Esophagus muscularis mucosa (tissue), 4 donors: ENCODE measurements around the gene TMEM131L. TPM values are rescaled to one million over a fixed set of nuclear protein-coding genes. Genes with fewer than 3 reads are reported as not detected.

Experiments used
- DNase-seq: peaks from one replicate; pipeline ENCODE4 v3.0.0-alpha.2; 2017; ENCODE audit errors: extremely low spot score
- H3K27ac ChIP-seq, 4 donors: fragments of 200-600 bp; sonication (generic); replicated peaks in 1 of 4; 1 replicate in 3 of 4; 2 replicates in 1 of 4; pipeline ENCODE4 v1.5.1; 2016 to 2019; ENCODE audit warnings: mild to moderate bottlenecking in 1 of 4
- H3K27me3 ChIP-seq, 4 donors: fragments of 200-600 bp; sonication (generic); one replicate each; pipeline versions ENCODE4 v1.5.1 to v1.6.0; 2016 to 2019
- H3K36me3 ChIP-seq, 4 donors: fragments of 200-600 bp; sonication (generic); one replicate each; pipeline ENCODE4 v1.5.1; 2016 to 2019
- H3K4me1 ChIP-seq, 4 donors: fragments of 200-600 bp; sonication (generic); one replicate each; pipeline ENCODE4 v1.5.1; 2016 to 2019
- H3K4me3 ChIP-seq, 4 donors: fragments of 200-600 bp; sonication (generic); 1 replicate in 2 of 4; 2 replicates in 2 of 4; pipeline ENCODE4 v1.5.1; 2016 to 2019; ENCODE audit warnings: mild to moderate bottlenecking in 4 of 4, moderate library complexity in 1 of 4
- H3K9me3 ChIP-seq, 4 donors: fragments of 200-600 bp; sonication (generic); 1 replicate in 3 of 4; 2 replicates in 1 of 4; pipeline ENCODE4 v1.5.1; 2016 to 2019
- CTCF ChIP-seq, 3 experiments: fragments of 200-600 bp in 2 of 3; fragments of 450-650 bp in 1 of 3; sonication (generic) in 2 of 3; IDR thresholded peaks; one replicate each; pipeline ENCODE4 v1.5.1; 2017 to 2019; ENCODE audit warnings: antibody characterized with exemption in 3 of 3, mild to moderate bottlenecking in 2 of 3, moderate library complexity in 1 of 3
- EP300 ChIP-seq: sonication (generic); formaldehyde crosslinking; IDR thresholded peaks from one replicate; pipeline ENCODE4 v1.6.1; 2017; ENCODE audit warnings: antibody characterized with exemption
- POLR2A ChIP-seq: fragments of 450-650 bp; IDR thresholded peaks from one replicate; pipeline ENCODE4 v1.6.1; 2017; ENCODE audit warnings: antibody characterized with exemption, moderate library complexity, mild to moderate bottlenecking, low read depth
- POLR2AphosphoS5 ChIP-seq, 2 donors: sonication (generic); formaldehyde crosslinking; IDR thresholded peaks; one replicate each; pipeline ENCODE4 v1.6.1; 2017; ENCODE audit warnings: antibody characterized with exemption in 2 of 2
- WGBS: methylation state at CpG from one replicate; pipeline ENCODE4 v1.1.5; 2018; 5-methylcytosine and 5-hydroxymethylcytosine counted together
- intact Hi-C: fragments of 100-400 bp; cut with DNase I; formaldehyde crosslinking; loops from one replicate; pipeline ENCODE4 v1.15.1; 2023
- total RNA-seq, 4 donors: library from RNA; depleted of rRNA; stranded (reverse); fragments of >200 nt; gene quantifications; one replicate each; pipeline versions ENCODE4 v1.1.0 to v1.2.1, GENCODE V29; 2016

The TMEM131L gene
- total RNA-seq, 4 donors from 2014 or later: 10.3 to 16.3 (median 12.1) TPM

DNA sequence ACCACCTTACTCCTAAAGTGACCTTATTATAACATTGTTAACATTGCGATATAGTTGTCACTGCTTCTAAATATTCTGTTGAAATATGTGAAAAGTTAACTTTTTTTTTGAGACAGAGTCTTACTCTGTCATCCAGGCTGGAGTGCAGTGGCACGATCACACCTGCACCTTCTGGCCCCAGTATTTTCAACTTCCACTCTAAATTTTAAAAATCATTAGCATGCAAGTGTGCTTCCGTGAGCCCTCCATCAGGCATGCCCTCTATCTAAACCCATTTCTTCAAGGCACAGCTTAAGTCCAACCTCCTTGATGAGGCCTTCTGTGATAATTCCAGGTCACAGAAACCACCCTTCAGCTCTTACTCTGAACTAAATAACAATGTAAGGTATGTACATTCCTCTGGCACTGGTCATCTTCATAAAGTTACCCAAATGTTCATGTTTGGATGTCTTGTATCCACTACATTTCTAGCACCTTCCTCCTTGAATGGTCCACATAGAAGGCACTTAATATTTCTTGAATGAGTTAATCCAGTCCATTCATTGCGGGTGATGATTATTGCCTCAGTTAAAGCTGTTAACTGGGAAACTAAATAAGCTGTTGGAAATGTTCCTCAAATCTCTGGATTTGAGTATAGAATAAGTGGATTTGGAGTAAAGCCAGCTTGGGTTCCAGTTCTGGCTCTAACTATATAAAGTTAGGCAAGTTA lies 38.6 kb upstream of the TMEM131L start:
- DNase-seq: no peak
- H3K9me3 ChIP-seq: no peaks in the 10 kb centered on the region
- H3K36me3 ChIP-seq: no peaks in the 10 kb centered on the region
- 92% methylated on average over 4 of the region's 4 CpGs for WGBS
- intact Hi-C loops: no loop called here
- no peak for TF ChIP-seq EP300
- TF ChIP-seq POLR2AphosphoS5 (IDR thresholded peaks at IDR 0.05): no peak
- no peak for TF ChIP-seq CTCF (IDR thresholded peaks at IDR 0.05)
- no peak for TF ChIP-seq POLR2A
- peaks cover 0 to 32% (median 24%) of the 10 kb centered on the region in 4 donors for H3K4me1 ChIP-seq
- peak overlapping the region in 2 of 4 donors; percentile 60 to 62 for H3K27ac ChIP-seq
- H3K4me3 ChIP-seq: no peak overlapping the region
- no peaks in the 10 kb centered on the region for H3K27me3 ChIP-seq

DNA sequence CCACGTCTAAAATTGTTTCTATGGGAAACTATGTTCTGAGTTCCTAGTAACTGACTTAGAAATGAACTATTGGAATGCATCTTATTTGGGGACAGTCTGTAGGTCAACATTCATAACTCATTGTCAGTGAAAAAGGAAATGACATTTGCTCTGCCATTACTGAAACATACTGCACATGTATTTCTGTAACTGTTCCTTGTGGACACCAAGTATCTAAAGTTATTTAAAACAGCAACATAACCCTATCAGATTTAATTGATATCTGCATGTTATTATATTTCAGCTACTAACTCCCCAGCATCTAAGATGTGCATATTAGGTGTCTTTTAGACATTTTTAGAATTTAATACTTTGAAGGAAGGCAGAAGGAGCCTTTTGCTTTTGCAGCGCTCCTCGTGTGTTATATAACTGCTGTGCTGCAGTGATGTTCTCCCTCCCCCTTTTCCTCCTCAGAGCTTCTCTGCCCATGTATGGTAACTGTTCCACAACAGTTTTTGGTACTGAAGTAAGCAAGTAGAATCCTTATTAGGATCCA lies 37.2 kb upstream of the TMEM131L start:
- no peak for DNase-seq
- intact Hi-C loops: no loop called here
- WGBS: 23% methylated on average over 3 of the region's 3 CpGs
- H3K27me3 ChIP-seq: no peaks in the 10 kb centered on the region
- H3K9me3 ChIP-seq: no peaks in the 10 kb centered on the region
- no peak overlapping the region for H3K4me3 ChIP-seq
- no peaks in the 10 kb centered on the region for H3K36me3 ChIP-seq
- peaks cover 0 to 38% (median 28%) of the 10 kb centered on the region in 4 donors for H3K4me1 ChIP-seq
- peak in 1 of 2 donors; percentile 33 for TF ChIP-seq POLR2AphosphoS5 (IDR thresholded peaks at IDR 0.05)
- TF ChIP-seq POLR2A: no peak
- no peak for TF ChIP-seq EP300
- no peak for TF ChIP-seq CTCF (IDR thresholded peaks at IDR 0.05)
- H3K27ac ChIP-seq: peak overlapping the region; percentile 41 to 62 (median 51)

- Histone ChIP-seq H3K27ac (peak overlapping the region in 1 of 4 donors; percentile 21), H3K4me3 (peak overlapping the region in 1 of 4 donors; percentile 12), H3K36me3 (no peaks in the 10 kb centered on the region), H3K4me1 (peaks cover 0 to 27% (median 21%) of the 10 kb centered on the region in 4 donors), H3K27me3 (no peaks in the 10 kb centered on the region), H3K9me3 (no peaks in the 10 kb centered on the region)
- DNase-seq: no peak
- TF ChIP-seq POLR2AphosphoS5 (IDR thresholded peaks at IDR 0.05) (peak; percentile 5 to 11), CTCF (IDR thresholded peaks at IDR 0.05) (peak; percentile 43 to 66 (median 60)), EP300 (no peak), POLR2A (no peak)
- intact Hi-C loops: loop anchor here (10.0 kb wide), 1 partner anchor 142 kb away; no protein-coding TSS in a partner anchor
- WGBS: 72% methylated on average over 12 of the region's 12 CpGs
Measured at GRCh38 chr4:153432965-153433753, 33.0 kb upstream of the TMEM131L start.

- Histone ChIP-seq H3K36me3 (no peaks in the 10 kb centered on the region), H3K9me3 (no peaks in the 10 kb centered on the region), H3K27me3 (no peaks in the 10 kb centered on the region), H3K4me3 (no peak overlapping the region), H3K4me1 (peaks cover under 1 to 23% (median 15%) of the 10 kb centered on the region in 4 donors), H3K27ac (no peak overlapping the region)
- WGBS: 67% methylated on average over 3 of the region's 3 CpGs
- intact Hi-C loops: loop anchor here (10.0 kb wide), 1 partner anchor 141 kb away; no protein-coding TSS in a partner anchor
- no peak for DNase-seq
- TF ChIP-seq CTCF (IDR thresholded peaks at IDR 0.05): no peak
- no peak for TF ChIP-seq POLR2AphosphoS5 (IDR thresholded peaks at IDR 0.05)
- no peak for TF ChIP-seq POLR2A
- TF ChIP-seq EP300: no peak
Measured at GRCh38 chr4:153433754-153434105, 32.4 kb upstream of the TMEM131L start.
